Measurements from ENCODE around the gene GH1. TPM values are rescaled to one million over a fixed set of nuclear protein-coding genes. Genes with fewer than 3 reads are reported as not detected.
"Not testable (repeated sequence)": the region's sequence is repeated elsewhere in the genome, so short reads cannot be mapped to it uniquely, and the experiment has no call there.

GH1 gene
- total and polyA plus RNA-seq, 7 donors, result 0.25 TPM; not detected in 6

- H3K36me3 ChIP-seq, result no peaks in the 10 kb centered on the region
- DNase-seq, result peak; percentile 75
- H3K9me3 ChIP-seq, result no peaks in the 10 kb centered on the region
- no peak overlapping the region for H3K4me3 ChIP-seq
- H3K4me1 ChIP-seq, result no peaks in the 10 kb centered on the region
- TF ChIP-seq CTCF (IDR thresholded peaks at IDR 0.05) (peak; percentile 74 to 94 (median 90)), POLR2A (IDR thresholded peaks at IDR 0.05) (no peak)
- H3K27ac ChIP-seq, result no peak overlapping the region
- 44 to 46% methylated on average over 8 of the region's 8 CpGs for WGBS, 2 donors
- intact Hi-C loops (cut with DNase I), result loop anchor here (2.0 kb wide), 1 partner anchor 107 kb away; no protein-coding TSS in a partner anchor
- peaks cover 0 to 6% (median 0%) of the 10 kb centered on the region in 3 donors for H3K27me3 ChIP-seq
Measured at GRCh38 chr17:63919311-63919723, 678 bp upstream of the GH1 start.

GRCh38 chr17:63918305-63918704 lies 334 bp downstream of the GH1 start:
- TF ChIP-seq POLR2AphosphoS5 (IDR thresholded peaks at IDR 0.05) (no peak), EP300 (IDR thresholded peaks at IDR 0.05) (no peak), CTCF (IDR thresholded peaks at IDR 0.05) (no peak), POLR2A (IDR thresholded peaks at IDR 0.05) (no peak)
- DNase-seq, result no peak
- Histone ChIP-seq H3K36me3 (no peaks in the 10 kb centered on the region), H3K4me1 (no peaks in the 10 kb centered on the region), H3K4me3 (no peak overlapping the region), H3K27me3 (peaks cover 0 to 6% (median 0%) of the 10 kb centered on the region in 3 donors), H3K9me3 (no peaks in the 10 kb centered on the region), H3K27ac (no peak overlapping the region)
- intact Hi-C loops (cut with DNase I), result loop anchor here (2.0 kb wide), 1 partner anchor 108 kb away; no protein-coding TSS in a partner anchor
- WGBS, 2 donors, result 48 to 73% methylated on average over 10 of the region's 10 CpGs

GRCh38 chr17:63917646-63918045 lies 993 bp downstream of the GH1 start:
- Histone ChIP-seq H3K36me3 (no peaks in the 10 kb centered on the region), H3K4me3 (no peak overlapping the region), H3K27ac (no peak overlapping the region), H3K9me3 (no peaks in the 10 kb centered on the region), H3K27me3 (peaks cover 0 to 6% (median 0%) of the 10 kb centered on the region in 3 donors), H3K4me1 (no peaks in the 10 kb centered on the region)
- TF ChIP-seq CTCF (IDR thresholded peaks at IDR 0.05) (no peak), POLR2A (IDR thresholded peaks at IDR 0.05) (no peak), EP300 (IDR thresholded peaks at IDR 0.05) (no peak), POLR2AphosphoS5 (IDR thresholded peaks at IDR 0.05) (no peak)
- DNase-seq, result no peak
- intact Hi-C loops (cut with DNase I), result loop anchor here (2.0 kb wide), 1 partner anchor 109 kb away; no protein-coding TSS in a partner anchor
- WGBS, 2 donors, result 77 to 86% methylated on average over 13 of the region's 13 CpGs

- DNase-seq; H3K36me3 ChIP-seq; H3K4me1 ChIP-seq; H3K9me3 ChIP-seq; H3K27me3 ChIP-seq; H3K4me3 ChIP-seq; H3K27ac ChIP-seq; intact Hi-C loops (cut with DNase I): not testable (repeated sequence)
- WGBS, 2 donors, result 86 to 96% methylated on average over 11 of the region's 11 CpGs
Measured at GRCh38 chr17:63917206-63917605, 1.4 kb downstream of the GH1 start.

GRCh38 chr17:63916566-63917185 lies 2.0 kb downstream of the GH1 start:
- no peaks in the 10 kb centered on the region for H3K9me3 ChIP-seq
- peaks cover 0 to 6% (median 0%) of the 10 kb centered on the region in 3 donors for H3K27me3 ChIP-seq
- no peaks in the 10 kb centered on the region for H3K4me1 ChIP-seq
- DNase-seq, result no peak
- H3K4me3 ChIP-seq, result no peak overlapping the region
- intact Hi-C loops (cut with DNase I), result no loop called here
- no peak for TF ChIP-seq POLR2A (IDR thresholded peaks at IDR 0.05)
- no peak for TF ChIP-seq EP300 (IDR thresholded peaks at IDR 0.05)
- TF ChIP-seq CTCF (IDR thresholded peaks at IDR 0.05), result no peak
- TF ChIP-seq POLR2AphosphoS5 (IDR thresholded peaks at IDR 0.05), result no peak
- no peaks in the 10 kb centered on the region for H3K36me3 ChIP-seq
- 82 to 89% methylated on average over 12 of the region's 12 CpGs for WGBS, 2 donors
- H3K27ac ChIP-seq, result no peak overlapping the region

- H3K36me3 ChIP-seq; H3K4me1 ChIP-seq; H3K9me3 ChIP-seq; intact Hi-C loops (cut with DNase I); DNase-seq; H3K27ac ChIP-seq; H3K4me3 ChIP-seq: not testable (repeated sequence)
- peaks cover 0 to 11% (median 0%) of the 10 kb centered on the region in 3 donors for H3K27me3 ChIP-seq
- 63 to 66% methylated on average over 10 of the region's 10 CpGs for WGBS, 2 donors
Measured at GRCh38 chr17:63915753-63916152, 2.9 kb downstream of the GH1 start.

Measured in sigmoid colon (tissue), 7 donors.